Measurements from ENCODE around the gene PCDHA2. TPM values are rescaled to one million over a fixed set of nuclear protein-coding genes. Genes with fewer than 3 reads are reported as not detected.
"Not testable (repeated sequence)": the region's sequence is repeated elsewhere in the genome, so short reads cannot be mapped to it uniquely, and the experiment has no call there.

The PCDHA2 gene
- under 0.01 TPM for total RNA-seq

DNA sequence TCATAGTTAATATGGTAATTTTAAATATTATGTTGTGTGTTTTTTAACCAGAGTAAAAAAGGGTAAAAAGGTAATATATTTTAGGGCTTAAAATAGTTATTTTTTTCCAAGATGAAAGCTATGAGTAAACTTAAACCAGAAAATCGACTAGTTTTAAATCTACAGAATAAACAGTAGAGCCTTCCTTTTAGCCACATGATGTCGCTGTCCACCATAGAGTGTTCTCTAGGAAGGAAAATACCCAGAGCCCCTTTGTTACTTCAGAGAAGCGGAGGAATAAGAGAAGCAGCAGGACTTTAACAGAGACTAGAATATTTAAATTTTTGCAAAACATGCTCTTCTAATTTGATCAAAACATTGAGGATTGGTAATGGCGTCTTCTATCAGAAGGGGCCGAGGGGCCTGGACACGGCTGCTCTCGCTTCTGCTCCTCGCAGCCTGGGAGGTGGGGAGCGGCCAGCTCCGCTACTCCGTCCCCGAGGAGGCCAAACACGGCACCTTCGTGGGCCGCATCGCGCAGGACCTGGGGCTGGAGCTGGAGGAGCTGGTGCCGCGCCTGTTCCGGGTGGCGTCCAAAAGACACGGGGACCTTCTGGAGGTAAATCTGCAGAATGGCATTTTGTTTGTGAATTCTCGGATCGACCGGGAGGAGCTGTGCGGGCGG is at the start of gene PCDHA2:
Gene PCDHA2, plus strand, starts transcription at position 258 of the 664 bp plus-strand sequence.
- DNase-seq (ENCODE audit: low read depth in 2 of 3, low spot score in 2 of 3), result no peak

DNA sequence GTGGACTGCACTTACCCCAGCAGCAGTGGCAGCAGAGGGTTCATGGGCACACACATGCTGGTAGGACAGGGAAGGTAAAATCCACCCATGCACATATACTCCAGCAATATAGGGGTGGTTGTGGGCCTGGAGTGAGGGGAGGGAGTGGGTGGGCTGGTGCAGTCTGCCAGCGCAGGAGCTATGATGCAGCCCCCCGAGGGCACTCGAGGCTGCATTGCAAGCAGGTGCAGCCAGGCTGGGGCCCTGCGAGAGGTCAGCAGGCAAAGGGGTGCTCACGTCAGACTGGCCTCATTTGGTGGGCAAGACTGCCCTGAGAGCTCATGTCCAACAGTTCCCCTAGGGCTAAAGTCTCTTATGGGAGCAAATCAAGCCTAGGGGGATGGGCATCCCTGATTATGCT is 41.1 kb upstream of the PCDHA2 start:
- DNase-seq (ENCODE audit: low read depth in 2 of 3, low spot score in 2 of 3), result no peak

GRCh38 chr5:140764177-140764973 is 30.3 kb upstream of the PCDHA2 start:
- DNase-seq (ENCODE audit: low read depth in 2 of 3, low spot score in 2 of 3), result no peak

GRCh38 chr5:140767444-140767843 is 27.2 kb upstream of the PCDHA2 start:
- no peak for DNase-seq (ENCODE audit: low read depth in 2 of 3, low spot score in 2 of 3)

DNA sequence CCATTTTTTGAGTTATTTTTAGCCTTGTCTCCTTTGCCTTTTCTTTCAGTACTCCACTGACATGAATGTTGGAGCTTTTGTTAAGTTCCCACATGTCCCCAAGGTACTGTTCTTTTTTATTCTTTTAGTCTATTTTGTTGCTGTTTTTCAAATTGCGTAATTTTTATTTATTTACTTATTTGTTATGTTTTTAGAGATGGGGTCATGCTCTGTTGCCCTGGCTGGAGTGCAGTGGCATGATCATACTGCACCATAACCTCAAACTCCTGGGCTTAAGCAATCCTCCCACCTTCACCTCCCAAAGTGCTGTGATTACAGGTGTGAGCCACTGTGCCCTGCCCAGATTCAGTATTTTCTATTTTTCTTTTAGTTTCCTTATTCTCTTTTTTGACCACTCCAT is 14.1 kb upstream of the PCDHA2 start:
- no peak for DNase-seq (ENCODE audit: low read depth in 2 of 3, low spot score in 2 of 3)

DNA sequence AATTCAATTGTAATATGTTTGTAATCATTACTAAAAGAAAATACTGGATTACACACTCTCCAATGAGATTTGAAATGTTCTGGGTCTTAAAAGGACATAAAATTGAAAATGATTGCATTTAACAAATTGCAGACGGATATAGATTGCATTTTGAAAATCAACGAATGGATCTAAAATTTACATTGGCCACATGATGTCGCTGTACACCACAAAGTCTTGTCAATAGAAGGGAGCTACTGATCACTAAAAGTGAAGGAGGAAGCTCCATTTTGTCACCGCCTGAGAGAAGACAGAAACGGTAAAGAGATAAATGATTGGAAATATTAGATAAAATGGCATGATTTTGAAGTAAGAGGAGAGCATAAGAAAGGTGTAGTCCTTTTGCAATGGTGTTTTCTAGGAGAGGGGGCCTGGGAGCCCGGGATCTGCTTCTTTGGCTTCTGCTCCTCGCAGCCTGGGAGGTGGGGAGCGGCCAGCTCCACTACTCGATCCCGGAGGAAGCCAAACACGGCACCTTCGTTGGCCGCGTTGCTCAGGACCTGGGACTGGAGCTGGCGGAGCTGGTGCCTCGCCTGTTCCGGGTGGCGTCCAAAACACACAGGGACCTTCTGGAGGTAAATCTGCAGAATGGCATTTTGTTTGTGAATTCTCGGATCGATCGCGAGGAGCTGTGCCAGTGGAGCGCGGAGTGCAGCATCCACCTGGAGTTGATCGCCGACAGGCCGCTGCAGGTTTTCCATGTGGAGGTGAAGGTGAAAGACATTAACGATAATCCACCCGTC is 8.6 kb upstream of the PCDHA2 start, which contains the start of gene PCDHA1:
Gene PCDHA1, plus strand, starts transcription at position 236 of the 782 bp plus-strand sequence.
- DNase-seq (ENCODE audit: low read depth in 2 of 3, low spot score in 2 of 3), result no peak

GRCh38 chr5:140787422-140787821 is 7.2 kb upstream of the PCDHA2 start:
- DNase-seq (ENCODE audit: low read depth in 2 of 3, low spot score in 2 of 3), result not testable (repeated sequence)

DNA sequence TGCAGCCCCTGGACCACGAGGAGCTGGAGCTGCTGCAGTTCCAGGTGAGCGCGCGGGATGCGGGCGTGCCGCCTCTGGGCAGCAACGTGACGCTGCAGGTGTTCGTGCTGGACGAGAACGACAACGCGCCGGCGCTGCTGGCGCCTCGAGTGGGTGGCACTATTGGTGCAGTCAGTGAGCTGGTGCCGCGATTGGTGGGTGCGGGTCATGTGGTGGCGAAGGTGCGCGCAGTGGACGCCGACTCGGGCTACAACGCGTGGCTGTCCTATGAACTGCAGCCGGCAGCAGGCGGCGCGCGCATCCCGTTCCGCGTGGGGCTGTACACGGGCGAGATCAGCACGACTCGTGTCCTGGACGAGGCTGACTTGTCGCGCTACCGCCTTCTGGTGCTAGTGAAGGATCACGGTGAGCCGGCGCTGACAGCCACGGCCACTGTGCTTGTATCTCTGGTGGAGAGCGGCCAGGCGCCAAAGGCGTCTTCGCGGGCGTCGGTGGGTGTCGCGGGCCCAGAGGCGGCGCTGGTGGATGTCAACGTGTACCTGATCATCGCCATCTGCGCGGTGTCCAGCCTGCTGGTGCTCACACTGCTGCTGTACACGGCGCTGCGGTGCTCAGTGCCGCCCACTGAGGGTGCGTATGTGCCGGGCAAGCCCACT is 6.7 kb upstream of the PCDHA2 start:
- DNase-seq (ENCODE audit: low read depth in 2 of 3, low spot score in 2 of 3), result not testable (repeated sequence)

DNA sequence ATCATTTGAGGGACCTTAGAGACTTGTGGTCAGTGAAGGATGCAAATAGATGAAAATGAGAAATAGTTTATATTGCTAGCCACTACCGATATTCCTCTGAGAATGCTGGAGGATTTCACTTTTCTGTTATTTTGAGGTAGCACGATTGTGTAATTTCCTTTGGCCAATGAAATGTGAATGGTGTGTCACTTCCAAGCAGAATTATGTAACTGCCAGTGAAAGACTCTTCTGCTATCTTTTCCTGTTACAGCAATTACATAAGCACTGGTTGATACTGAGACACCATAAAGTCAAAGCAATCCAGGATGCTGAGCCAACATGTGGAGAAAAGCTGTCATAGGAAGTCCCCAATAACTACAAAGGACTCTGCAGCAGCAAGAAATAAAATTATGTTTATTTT is 3.6 kb upstream of the PCDHA2 start:
- DNase-seq (ENCODE audit: low read depth in 2 of 3, low spot score in 2 of 3), result no peak

DNA sequence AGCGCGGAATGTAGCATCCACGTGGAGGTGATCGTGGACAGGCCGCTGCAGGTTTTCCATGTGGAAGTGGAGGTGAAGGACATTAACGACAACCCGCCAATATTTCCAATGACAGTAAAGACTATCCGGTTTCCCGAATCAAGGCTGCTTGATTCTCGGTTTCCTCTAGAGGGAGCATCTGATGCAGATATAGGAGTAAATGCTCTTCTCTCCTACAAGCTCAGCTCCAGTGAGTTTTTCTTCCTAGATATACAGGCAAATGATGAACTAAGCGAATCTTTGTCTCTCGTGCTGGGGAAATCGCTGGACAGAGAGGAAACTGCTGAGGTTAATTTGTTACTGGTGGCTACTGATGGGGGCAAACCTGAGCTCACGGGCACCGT is 598 bp downstream of the PCDHA2 start:
- no peak for DNase-seq (ENCODE audit: low read depth in 2 of 3, low spot score in 2 of 3)

DNA sequence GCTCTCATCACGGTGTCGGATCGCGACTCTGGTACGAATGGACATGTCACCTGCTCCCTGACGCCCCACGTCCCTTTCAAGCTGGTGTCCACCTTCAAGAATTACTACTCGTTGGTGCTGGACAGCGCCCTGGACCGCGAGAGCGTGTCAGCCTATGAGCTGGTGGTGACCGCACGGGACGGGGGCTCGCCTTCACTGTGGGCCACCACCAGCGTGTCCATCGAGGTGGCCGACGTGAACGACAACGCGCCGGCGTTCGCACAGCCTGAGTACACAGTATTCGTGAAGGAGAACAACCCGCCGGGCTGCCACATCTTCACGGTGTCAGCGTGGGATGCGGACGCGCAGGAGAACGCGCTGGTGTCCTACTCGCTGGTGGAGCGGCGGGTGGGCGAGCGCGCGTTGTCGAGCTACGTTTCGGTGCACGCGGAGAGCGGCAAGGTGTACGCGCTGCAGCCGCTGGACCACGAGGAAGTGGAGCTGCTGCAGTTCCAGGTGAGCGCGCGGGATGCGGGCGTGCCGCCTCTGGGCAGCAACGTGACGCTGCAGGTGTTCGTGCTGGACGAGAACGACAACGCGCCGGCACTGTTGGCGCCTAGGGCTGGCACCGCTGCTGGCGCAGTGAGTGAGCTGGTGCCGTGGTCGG is 1.5 kb downstream of the PCDHA2 start:
- not testable (repeated sequence) for DNase-seq (ENCODE audit: low read depth in 2 of 3, low spot score in 2 of 3)

DNA sequence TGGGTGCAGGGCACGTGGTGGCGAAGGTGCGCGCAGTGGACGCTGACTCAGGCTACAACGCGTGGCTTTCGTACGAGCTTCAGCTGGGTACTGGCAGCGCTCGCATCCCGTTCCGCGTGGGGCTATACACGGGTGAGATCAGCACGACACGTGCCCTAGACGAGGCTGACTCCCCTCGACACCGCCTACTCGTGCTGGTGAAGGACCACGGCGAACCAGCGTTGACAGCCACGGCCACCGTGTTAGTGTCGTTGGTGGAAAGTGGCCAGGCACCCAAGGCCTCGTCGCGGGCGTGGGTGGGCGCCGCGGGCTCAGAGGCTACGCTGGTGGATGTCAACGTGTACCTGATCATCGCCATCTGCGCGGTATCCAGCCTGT is 2.1 kb downstream of the PCDHA2 start:
- DNase-seq (ENCODE audit: low read depth in 2 of 3, low spot score in 2 of 3), result no peak

DNA sequence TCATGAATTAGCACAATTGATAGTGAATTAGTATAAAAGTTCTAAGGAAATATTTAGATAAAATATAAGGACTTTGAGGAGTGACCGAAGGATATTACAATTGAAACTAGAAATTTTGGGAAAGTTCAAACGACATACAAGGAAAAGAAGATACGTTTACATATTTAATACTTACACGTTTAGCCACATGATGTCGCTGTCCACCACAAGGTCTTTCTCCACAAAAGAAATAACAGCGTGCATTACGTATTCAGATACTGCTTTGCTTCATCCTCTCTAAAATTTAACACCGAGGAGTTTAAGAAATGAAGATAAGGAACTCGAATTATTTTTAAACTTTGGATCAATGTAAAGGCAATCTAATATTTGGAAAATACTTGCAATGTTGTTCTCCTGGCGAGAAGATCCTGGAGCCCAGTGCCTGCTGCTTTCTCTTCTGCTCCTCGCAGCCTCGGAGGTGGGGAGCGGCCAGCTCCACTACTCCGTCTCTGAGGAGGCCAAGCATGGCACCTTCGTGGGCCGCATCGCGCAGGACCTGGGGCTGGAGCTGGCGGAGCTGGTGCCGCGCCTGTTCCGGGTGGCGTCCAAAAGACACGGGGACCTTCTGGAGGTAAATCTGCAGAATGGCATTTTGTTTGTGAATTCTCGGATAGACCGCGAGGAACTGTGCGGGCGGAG is 6.3 kb downstream of the PCDHA2 start, which contains the start of gene PCDHA3:
Gene PCDHA3, plus strand, starts transcription at position 242 of the 678 bp plus-strand sequence.
- DNase-seq (ENCODE audit: low read depth in 2 of 3, low spot score in 2 of 3), result peak in 1 of 3 donors; percentile 12

GRCh38 chr5:140801494-140801841 is 6.8 kb downstream of the PCDHA2 start:
- no peak for DNase-seq (ENCODE audit: low read depth in 2 of 3, low spot score in 2 of 3)

- not testable (repeated sequence) for DNase-seq (ENCODE audit: low read depth in 2 of 3, low spot score in 2 of 3)
These were observed 7.7 kb downstream of the PCDHA2 start for GRCh38 chr5:140802381-140802780.

GRCh38 chr5:140802781-140803271 is 8.2 kb downstream of the PCDHA2 start:
- no peak for DNase-seq (ENCODE audit: low read depth in 2 of 3, low spot score in 2 of 3)

DNA sequence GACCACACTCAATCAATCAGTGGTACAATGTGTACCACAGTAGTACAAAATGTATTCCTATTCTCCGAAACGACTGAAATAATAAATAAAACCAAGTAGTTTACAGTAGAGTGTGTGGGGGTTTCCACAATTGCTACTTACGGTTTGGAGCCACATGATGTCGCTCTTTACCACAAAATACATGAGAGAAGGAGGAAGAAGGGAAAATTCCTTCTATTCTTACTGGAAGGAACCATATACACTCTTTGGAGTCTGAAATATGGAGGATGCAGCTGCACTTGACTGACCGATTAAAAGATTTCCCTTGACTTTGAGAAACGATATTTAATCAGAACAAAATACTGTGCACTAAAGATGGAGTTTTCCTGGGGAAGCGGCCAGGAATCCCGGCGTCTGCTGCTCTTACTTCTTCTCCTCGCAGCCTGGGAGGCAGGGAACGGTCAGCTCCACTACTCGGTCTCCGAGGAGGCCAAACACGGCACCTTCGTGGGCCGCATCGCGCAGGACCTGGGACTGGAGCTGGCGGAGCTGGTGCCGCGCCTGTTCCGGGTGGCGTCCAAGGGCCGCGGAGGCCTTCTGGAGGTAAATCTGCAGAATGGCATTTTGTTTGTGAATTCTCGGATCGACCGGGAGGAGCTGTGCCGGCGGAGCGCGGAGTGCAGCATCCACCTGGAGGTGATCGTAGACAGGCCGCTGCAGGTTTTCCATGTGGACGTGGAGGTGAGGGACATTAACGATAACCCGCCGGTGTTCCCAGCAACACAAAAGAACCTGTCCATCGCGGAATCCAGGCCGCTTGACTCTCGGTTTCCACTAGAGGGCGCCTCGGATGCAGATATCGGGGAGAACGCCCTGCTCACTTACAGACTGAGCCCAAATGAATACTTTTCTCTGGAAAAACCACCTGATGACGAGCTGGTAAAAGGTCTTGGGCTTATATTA is 12.5 kb downstream of the PCDHA2 start, which contains the start of gene PCDHA4:
Gene PCDHA4, plus strand, starts transcription at position 235 of the 942 bp plus-strand sequence.
- peak in 2 of 3 donors; percentile 17 to 34 for DNase-seq (ENCODE audit: low read depth in 2 of 3, low spot score in 2 of 3)

DNA sequence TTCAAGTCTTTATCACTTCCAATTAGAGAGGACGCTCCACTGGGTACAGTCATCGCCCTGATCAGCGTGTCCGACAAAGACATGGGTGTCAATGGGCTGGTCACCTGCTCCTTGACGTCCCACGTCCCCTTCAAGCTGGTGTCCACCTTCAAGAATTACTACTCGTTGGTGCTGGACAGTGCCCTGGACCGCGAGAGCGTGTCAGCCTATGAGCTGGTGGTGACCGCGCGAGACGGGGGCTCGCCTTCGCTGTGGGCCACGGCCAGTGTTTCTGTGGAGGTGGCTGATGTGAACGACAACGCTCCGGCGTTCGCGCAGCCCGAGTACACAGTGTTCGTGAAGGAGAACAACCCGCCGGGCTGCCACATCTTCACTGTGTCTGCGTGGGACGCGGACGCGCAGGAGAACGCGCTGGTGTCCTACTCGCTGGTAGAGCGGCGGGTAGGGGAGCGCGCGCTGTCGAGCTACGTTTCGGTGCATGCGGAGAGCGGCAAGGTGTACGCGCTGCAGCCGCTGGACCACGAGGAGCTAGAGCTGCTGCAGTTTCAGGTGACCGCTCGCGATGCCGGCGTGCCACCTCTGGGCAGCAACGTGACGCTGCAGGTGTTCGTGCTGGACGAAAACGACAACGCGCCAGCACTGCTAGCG is 13.7 kb downstream of the PCDHA2 start:
- not testable (repeated sequence) for DNase-seq (ENCODE audit: low read depth in 2 of 3, low spot score in 2 of 3)

Data from hematopoietic multipotent progenitor cell (in vitro differentiated cells).